ENCODE data around the gene LOXL1. TPM values are rescaled to one million over a fixed set of nuclear protein-coding genes. Genes with fewer than 3 reads are reported as not detected.

The LOXL1 gene
- polyA plus RNA-seq, 1 of the 3 experiments (the other 2 are of a cell fraction) = 50.3 TPM

- H3K36me3 ChIP-seq (replicated peaks in 1 of 2; ENCODE audit: control insufficient read depth in 1 of 2, insufficient read depth in 2 of 2, low read length in 1 of 2) = no peaks in the 10 kb centered on the region
- H3K79me2 ChIP-seq (ENCODE audit: insufficient read depth) = peaks cover 62% of the 10 kb centered on the region
- ChIA-PET CTCF (interaction anchor here (0.7 to 1.7 kb wide), 7 partner anchors 10 to 224 kb away, joined by 3 to 5 read pairs (median 4); no protein-coding TSS in a partner anchor), POLR2A (no interaction called here)
- H2AFZ ChIP-seq (ENCODE audit: low read depth) = no peak overlapping the region
- H3K27me3 ChIP-seq (ENCODE audit: insufficient read depth) = no peaks in the 10 kb centered on the region
- peaks cover 19 to 59% of the 10 kb centered on the region in 2 experiments; a peak in 3 of 4 replicates for H3K4me1 ChIP-seq (ENCODE audit: control insufficient read depth in 1 of 2, insufficient read depth in 2 of 2, low read depth in 1 of 2, low read length in 1 of 2)
- no peak overlapping the region for H3K4me3 ChIP-seq (ENCODE audit: low read depth in 2 of 2, low read length in 1 of 2)
- peak overlapping the region; percentile 66 for H3K4me2 ChIP-seq
- H3F3A ChIP-seq (replicated peaks; ENCODE audit: insufficient read depth) = peaks cover 24% of the 10 kb centered on the region
- H3K9me3 ChIP-seq = no peaks in the 10 kb centered on the region
- peak overlapping the region in 1 of 2 experiments; percentile 98; a peak in 2 of 4 replicates for H3K27ac ChIP-seq (ENCODE audit: low read depth in 2 of 2, low read length in 1 of 2)
- H3K9me2 ChIP-seq = no peaks in the 10 kb centered on the region
- H4K20me1 ChIP-seq (ENCODE audit: insufficient read depth) = no peaks in the 10 kb centered on the region
- no peak for TF ChIP-seq MAX (IDR thresholded peaks at IDR 0.05; ENCODE audit: low read depth)
- no peak for TF ChIP-seq ELF1 (IDR thresholded peaks at IDR 0.05)
- TF ChIP-seq JUND (IDR thresholded peaks at IDR 0.05) = no peak
- TF ChIP-seq YY1 (IDR thresholded peaks at IDR 0.05; ENCODE audit: low read depth) = no peak
- no peak for TF ChIP-seq USF2 (IDR thresholded peaks at IDR 0.05; ENCODE audit: borderline replicate concordance, low read depth, low read length)
- TF ChIP-seq GABPA (IDR thresholded peaks at IDR 0.05; ENCODE audit: low read depth) = no peak
- TF ChIP-seq EZH2phosphoT487 (IDR thresholded peaks at IDR 0.05; ENCODE audit: borderline replicate concordance, low read depth) = no peak
- no peak for TF ChIP-seq FOXM1 (IDR thresholded peaks at IDR 0.05; ENCODE audit: low read depth)
- TF ChIP-seq PBX3 (IDR thresholded peaks at IDR 0.05) = no peak
- TF ChIP-seq NRF1 (IDR thresholded peaks at IDR 0.05; ENCODE audit: low read depth, low read length) = no peak
- no peak for DNase-seq
- H3K9ac ChIP-seq = peak overlapping the region; percentile 73
- WGBS (ENCODE audit: low lambda C conversion rate) = 83% methylated on average over 4 of the region's 5 CpGs
Observed at GRCh38 chr15:73928971-73929627, 2.8 kb downstream of the LOXL1 start.

- WGBS (ENCODE audit: low lambda C conversion rate) = 65% methylated on average over 5 of the region's 8 CpGs
- Histone ChIP-seq H3F3A (replicated peaks; ENCODE audit: insufficient read depth) (peaks cover 20% of the 10 kb centered on the region), H3K27me3 (ENCODE audit: insufficient read depth) (no peaks in the 10 kb centered on the region), H3K9me3 (no peaks in the 10 kb centered on the region), H4K20me1 (ENCODE audit: insufficient read depth) (no peaks in the 10 kb centered on the region), H3K4me3 (ENCODE audit: low read depth in 2 of 2, low read length in 1 of 2) (no peak overlapping the region), H3K79me2 (ENCODE audit: insufficient read depth) (peaks cover 58% of the 10 kb centered on the region), H3K4me1 (ENCODE audit: control insufficient read depth in 1 of 2, insufficient read depth in 2 of 2, low read depth in 1 of 2, low read length in 1 of 2) (peaks cover 17 to 57% of the 10 kb centered on the region in 2 experiments; a peak in 3 of 4 replicates), H3K4me2 (peak overlapping the region; percentile 66; the same call in 1 of the 2 replicates), H3K27ac (ENCODE audit: low read depth in 2 of 2, low read length in 1 of 2) (peak overlapping the region in 1 of 2 experiments; percentile 98; a peak in 2 of 4 replicates), H3K36me3 (replicated peaks in 1 of 2; ENCODE audit: control insufficient read depth in 1 of 2, insufficient read depth in 2 of 2, low read length in 1 of 2) (no peaks in the 10 kb centered on the region), H3K9me2 (no peaks in the 10 kb centered on the region), H2AFZ (ENCODE audit: low read depth) (no peak overlapping the region), H3K9ac (peak overlapping the region; percentile 73)
- ChIA-PET POLR2A (no interaction called here), CTCF (no interaction called here)
- DNase-seq = no peak
- TF ChIP-seq NFIC (IDR thresholded peaks at IDR 0.05; ENCODE audit: borderline replicate concordance) = peak; percentile 58; the same call in 1 of the 2 replicates
- peak; percentile 17; the same call in 1 of the 2 replicates for TF ChIP-seq FOSL2 (IDR thresholded peaks at IDR 0.05; ENCODE audit: borderline replicate concordance, low read depth)
- TF ChIP-seq TEAD4 (IDR thresholded peaks at IDR 0.05; ENCODE audit: borderline replicate concordance, insufficient read depth) = no peak
- no peak for TF ChIP-seq RAD21 (IDR thresholded peaks at IDR 0.05; ENCODE audit: low read length)
- TF ChIP-seq GATA2 (CRISPR knock-in tag; IDR thresholded peaks at IDR 0.05) = no peak
- TF ChIP-seq POLR2AphosphoS5 (IDR thresholded peaks at IDR 0.05; ENCODE audit: low read depth, low read length) = peak; percentile 12; the same call in 1 of the 2 replicates
- TF ChIP-seq ZBTB33 (IDR thresholded peaks at IDR 0.05; ENCODE audit: borderline replicate concordance, low read depth) = 0 out of 2 replicates have a peak, but pooled peaks have one; percentile 32
- no peak for TF ChIP-seq GABPA (IDR thresholded peaks at IDR 0.05; ENCODE audit: low read depth)
- peak; percentile 85 for TF ChIP-seq MAX (IDR thresholded peaks at IDR 0.05; ENCODE audit: low read depth)
- peak in 1 of 2 experiments; percentile 33; a peak in 1 of 4 replicates for TF ChIP-seq EP300 (IDR thresholded peaks at IDR 0.05; ENCODE audit: borderline replicate concordance in 1 of 2, low read depth in 1 of 2, low read length in 1 of 2)
- TF ChIP-seq USF2 (IDR thresholded peaks at IDR 0.05; ENCODE audit: borderline replicate concordance, low read depth, low read length) = no peak
- peak; percentile 61 for TF ChIP-seq TCF12 (IDR thresholded peaks at IDR 0.05)
- no peak for TF ChIP-seq IRF3 (IDR thresholded peaks at IDR 0.05; ENCODE audit: low read depth, low read length)
Observed at GRCh38 chr15:73930371-73930770, 4.1 kb downstream of the LOXL1 start.
